Trophoblast cell (in vitro differentiated cells and primary cell): ENCODE results near the gene TMEM170A.

ENCODE experiments used
- DNase-seq, 2 donors: peaks; one replicate each; pipeline ENCODE4 v3.0.0-alpha.2; 2016
- H2AFZ ChIP-seq: 2 replicates; pipeline ENCODE4 v1.6.1; 2013; ENCODE audit warnings: low read length, moderate library complexity, mild to moderate bottlenecking; ENCODE audit not compliant: insufficient read depth, poor library complexity
- H2AK5ac ChIP-seq: 2 replicates; pipeline ENCODE4 v1.6.1; 2013; ENCODE audit warnings: mild to moderate bottlenecking, low read length
- H2BK120ac ChIP-seq: 2 replicates; pipeline ENCODE4 v1.6.1; 2013; ENCODE audit warnings: low read length, mild to moderate bottlenecking, moderate library complexity; ENCODE audit not compliant: insufficient read depth, poor library complexity
- H2BK12ac ChIP-seq: 2 replicates; pipeline ENCODE4 v1.6.1; 2013; ENCODE audit warnings: mild to moderate bottlenecking, low read length, moderate library complexity
- H2BK5ac ChIP-seq: 2 replicates; pipeline ENCODE4 v1.6.1; 2013; ENCODE audit warnings: low read length, low read depth, moderate library complexity, mild to moderate bottlenecking; ENCODE audit not compliant: poor library complexity
- H3K14ac ChIP-seq: 2 replicates; pipeline ENCODE4 v1.6.1; 2013; ENCODE audit warnings: mild to moderate bottlenecking, low read length
- H3K18ac ChIP-seq: 2 replicates; pipeline ENCODE4 v1.6.1; 2013; ENCODE audit warnings: mild to moderate bottlenecking, low read length
- H3K23ac ChIP-seq: 2 replicates; pipeline ENCODE4 v1.6.1; 2013; ENCODE audit warnings: low read length
- H3K27ac ChIP-seq: 2 replicates; pipeline ENCODE4 v1.5.1; 2013; ENCODE audit warnings: low read depth, mild to moderate bottlenecking, inconsistent platforms, low read length, moderate library complexity
- H3K27me3 ChIP-seq: 2 replicates; pipeline ENCODE4 v1.6.1; 2013; ENCODE audit warnings: inconsistent platforms, mild to moderate bottlenecking, low read length, moderate library complexity; ENCODE audit not compliant: insufficient read depth
- H3K36me3 ChIP-seq, 2 experiments: 1 replicate in 1 of 2; 2 replicates in 1 of 2; pipeline ENCODE4 v1.6.1; 2013; ENCODE audit warnings: low read length in 2 of 2, mild to moderate bottlenecking in 2 of 2, moderate library complexity in 1 of 2; ENCODE audit not compliant: insufficient read depth in 2 of 2, control insufficient read depth in 1 of 2
- H3K4ac ChIP-seq: 2 replicates; pipeline ENCODE4 v1.6.1; 2013; ENCODE audit warnings: low read depth, mild to moderate bottlenecking, low read length, moderate library complexity
- H3K4me1 ChIP-seq, 2 experiments: 1 replicate in 1 of 2; 2 replicates in 1 of 2; pipeline ENCODE4 v1.6.1; 2013; ENCODE audit warnings: low read length in 2 of 2, mild to moderate bottlenecking in 2 of 2, moderate library complexity in 1 of 2; ENCODE audit not compliant: insufficient read depth in 2 of 2, control insufficient read depth in 1 of 2
- H3K4me2 ChIP-seq: 2 replicates; pipeline ENCODE4 v1.6.1; 2013; ENCODE audit warnings: inconsistent platforms, mild to moderate bottlenecking, low read length, moderate library complexity
- H3K4me3 ChIP-seq: 2 replicates; pipeline ENCODE4 v1.5.1; 2013; ENCODE audit warnings: mild to moderate bottlenecking, low read depth, low read length, inconsistent platforms
- H3K79me1 ChIP-seq: one replicate; pipeline ENCODE4 v1.6.1; 2013; ENCODE audit warnings: low read length
- H3K79me2 ChIP-seq: 2 replicates; pipeline ENCODE4 v1.6.1; 2013; ENCODE audit warnings: low read length, mild to moderate bottlenecking; ENCODE audit not compliant: control insufficient read depth, insufficient read depth, poor library complexity
- H3K9ac ChIP-seq: 2 replicates; pipeline ENCODE4 v1.6.1; 2013; ENCODE audit warnings: mild to moderate bottlenecking, low read length
- H3K9me3 ChIP-seq: 2 replicates; pipeline ENCODE4 v1.6.1; 2013; ENCODE audit warnings: low read depth, mild to moderate bottlenecking, control low read depth, inconsistent platforms, low read length; ENCODE audit not compliant: insufficient read depth
- H4K12ac ChIP-seq: 2 replicates; pipeline ENCODE4 v1.6.1; 2013; ENCODE audit warnings: low read depth, mild to moderate bottlenecking, low read length, moderate library complexity
- H4K8ac ChIP-seq: 2 replicates; pipeline ENCODE4 v1.6.1; 2013; ENCODE audit warnings: low read depth, mild to moderate bottlenecking, low read length, moderate library complexity
- H4K91ac ChIP-seq: one replicate; pipeline ENCODE4 v1.6.1; 2013; ENCODE audit warnings: low read depth, mild to moderate bottlenecking, low read length, moderate library complexity
- WGBS: extraction: QIAGEN DNeasy Blood & Tissue Kit; methylation state at CpG from one replicate; pipeline ENCODE4 v1.1.7; 2013; ENCODE audit warnings: missing lambda C conversion rate; ENCODE audit not compliant: insufficient read length, insufficient coverage; ENCODE audit errors: extremely low coverage; 5-methylcytosine and 5-hydroxymethylcytosine counted together

The TMEM170A gene

GRCh38 chr16:75415169-75415905 is 49.2 kb downstream of the TMEM170A start:
- Histone ChIP-seq H3K27ac (no peak overlapping the region), H3K9ac (no peak overlapping the region), H2AFZ (no peak overlapping the region), H3K4me1 (peaks cover 0 to 3% of the 10 kb centered on the region in 2 experiments), H3K79me1 (peaks cover 1% of the 10 kb centered on the region), H3K14ac (no peak overlapping the region), H3K79me2 (peaks cover 2% of the 10 kb centered on the region), H3K36me3 (peaks cover 12 to 13% of the 10 kb centered on the region in 2 experiments), H3K23ac (no peak overlapping the region), H3K18ac (no peak overlapping the region), H3K9me3 (no peaks in the 10 kb centered on the region), H2AK5ac (no peak overlapping the region), H2BK120ac (no peak overlapping the region), H4K91ac (no peak overlapping the region), H3K4me3 (no peak overlapping the region), H2BK12ac (no peak overlapping the region), H3K4ac (no peak overlapping the region), H4K8ac (no peak overlapping the region), H3K4me2 (no peak overlapping the region), H4K12ac (no peak overlapping the region), H3K27me3 (no peaks in the 10 kb centered on the region), H2BK5ac (no peak overlapping the region)
- WGBS, result no CpG with 5 or more reads among the region's 4 CpGs
- DNase-seq, result no peak

- Histone ChIP-seq H4K91ac (no peak overlapping the region), H3K79me1 (peaks cover 1% of the 10 kb centered on the region), H2AFZ (no peak overlapping the region), H3K4ac (no peak overlapping the region), H3K9ac (no peak overlapping the region), H3K4me3 (no peak overlapping the region), H4K12ac (no peak overlapping the region), H3K4me1 (no peaks in the 10 kb centered on the region), H3K36me3 (peaks cover 13 to 15% of the 10 kb centered on the region in 2 experiments), H2BK5ac (no peak overlapping the region), H2AK5ac (no peak overlapping the region), H3K27ac (no peak overlapping the region), H4K8ac (no peak overlapping the region), H3K4me2 (no peak overlapping the region), H3K18ac (no peak overlapping the region), H3K79me2 (peaks cover 2% of the 10 kb centered on the region), H3K14ac (no peak overlapping the region), H3K23ac (no peak overlapping the region), H2BK12ac (no peak overlapping the region), H3K9me3 (no peaks in the 10 kb centered on the region), H3K27me3 (no peaks in the 10 kb centered on the region), H2BK120ac (no peak overlapping the region)
- no peak for DNase-seq
- whole genome bisulfite sequencing, result no CpG with 5 or more reads among the region's 2 CpGs
Measured at GRCh38 chr16:75413951-75414350, 50.5 kb downstream of the TMEM170A start.

GRCh38 chr16:75406943-75407342 is 57.5 kb downstream of the TMEM170A start:
- H2BK12ac ChIP-seq, result no peak overlapping the region
- no peaks in the 10 kb centered on the region for H3K79me2 ChIP-seq
- WGBS, result no CpG with 5 or more reads among the region's 4 CpGs
- no peak overlapping the region for H2BK120ac ChIP-seq
- no peaks in the 10 kb centered on the region for H3K4me1 ChIP-seq
- H3K23ac ChIP-seq, result no peak overlapping the region
- no peak overlapping the region for H3K27ac ChIP-seq
- no peak overlapping the region for H3K4me2 ChIP-seq
- no peaks in the 10 kb centered on the region for H3K27me3 ChIP-seq
- no peaks in the 10 kb centered on the region for H3K79me1 ChIP-seq
- H3K4me3 ChIP-seq, result no peak overlapping the region
- H3K4ac ChIP-seq, result no peak overlapping the region
- H3K9me3 ChIP-seq, result no peaks in the 10 kb centered on the region
- no peak for DNase-seq
- H4K8ac ChIP-seq, result no peak overlapping the region
- H4K12ac ChIP-seq, result no peak overlapping the region
- no peak overlapping the region for H3K14ac ChIP-seq
- no peak overlapping the region for H2AFZ ChIP-seq
- H3K18ac ChIP-seq, result no peak overlapping the region
- no peak overlapping the region for H2BK5ac ChIP-seq
- H3K9ac ChIP-seq, result no peak overlapping the region
- peaks cover 20 to 21% of the 10 kb centered on the region in 2 experiments for H3K36me3 ChIP-seq
- no peak overlapping the region for H2AK5ac ChIP-seq
- no peak overlapping the region for H4K91ac ChIP-seq

GRCh38 chr16:75402821-75403475 is 61.5 kb downstream of the TMEM170A start:
- Histone ChIP-seq H3K14ac (no peak overlapping the region), H2BK12ac (no peak overlapping the region), H3K27ac (no peak overlapping the region), H3K9ac (no peak overlapping the region), H4K91ac (no peak overlapping the region), H3K79me1 (no peaks in the 10 kb centered on the region), H3K36me3 (peaks cover 5 to 12% of the 10 kb centered on the region in 2 experiments), H2BK5ac (no peak overlapping the region), H3K18ac (no peak overlapping the region), H4K8ac (no peak overlapping the region), H3K4me3 (no peak overlapping the region), H3K4ac (no peak overlapping the region), H3K4me2 (no peak overlapping the region), H2AFZ (no peak overlapping the region), H3K4me1 (no peaks in the 10 kb centered on the region), H3K79me2 (no peaks in the 10 kb centered on the region), H3K9me3 (no peaks in the 10 kb centered on the region), H3K27me3 (no peaks in the 10 kb centered on the region), H4K12ac (no peak overlapping the region), H3K23ac (no peak overlapping the region), H2AK5ac (no peak overlapping the region), H2BK120ac (no peak overlapping the region)
- no CpG with 5 or more reads among the region's 3 CpGs for WGBS
- peak in 1 of 2 donors; percentile 70 for DNase-seq
